ENCODE measurements around the gene C2orf42.
A peak's percentile ranks its signal among the peaks of the same experiment; 100 is the strongest.

Gene C2orf42

DNA sequence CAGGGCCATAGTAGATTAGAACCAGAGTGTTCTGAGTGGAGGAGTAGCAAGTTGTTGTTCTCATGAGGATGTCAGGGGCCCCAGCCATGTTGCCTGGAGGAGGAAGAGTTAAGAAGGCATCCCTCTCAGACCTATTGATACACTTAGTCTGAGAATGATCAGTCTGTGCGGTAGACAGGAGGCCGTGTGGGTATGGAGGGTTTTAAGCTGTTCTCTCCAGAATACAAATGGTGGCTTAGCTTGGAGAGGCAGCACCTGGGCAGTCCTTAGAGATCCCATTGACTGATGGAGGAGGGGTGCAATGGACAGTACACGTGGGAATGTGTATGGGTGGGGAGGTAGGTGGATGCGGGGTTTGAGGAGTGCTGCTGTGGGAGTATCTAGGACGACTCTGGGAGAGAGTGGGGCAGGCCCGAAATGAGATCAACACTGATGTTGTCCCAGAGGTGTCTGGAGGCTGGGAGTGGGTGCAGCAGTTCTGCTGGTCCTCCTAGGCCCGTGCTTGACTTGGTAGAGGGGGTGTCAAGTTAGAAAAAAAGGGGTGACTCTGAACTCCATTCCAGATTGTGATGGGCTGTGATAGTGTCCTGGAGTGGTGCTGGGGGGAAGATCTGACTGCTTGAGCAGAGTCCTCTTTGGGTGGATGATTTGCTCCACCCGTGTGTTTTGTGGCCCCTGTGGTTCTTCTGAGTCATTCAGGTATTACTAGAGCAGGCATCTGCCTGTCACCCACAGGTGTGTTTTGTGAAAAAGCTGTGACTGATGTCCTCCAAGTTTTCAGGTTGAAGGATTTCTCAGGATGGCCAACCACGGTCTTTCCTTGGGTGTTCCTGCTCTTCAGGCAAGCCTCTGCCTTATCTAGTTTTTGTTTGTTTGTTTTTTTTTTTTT is 44.7 kb downstream of the C2orf42 start:
- in situ Hi-C loops (cut with MboI; ENCODE audit: low sequenced_read_pairs, unreplicated experiment) = loop anchor here (10.0 kb wide), 1 partner anchor 231 kb away; the partner anchor contains the start of gene MXD1
- no peak for DNase-seq (ENCODE audit: low spot score)
- TF ChIP-seq, protein P1, sequence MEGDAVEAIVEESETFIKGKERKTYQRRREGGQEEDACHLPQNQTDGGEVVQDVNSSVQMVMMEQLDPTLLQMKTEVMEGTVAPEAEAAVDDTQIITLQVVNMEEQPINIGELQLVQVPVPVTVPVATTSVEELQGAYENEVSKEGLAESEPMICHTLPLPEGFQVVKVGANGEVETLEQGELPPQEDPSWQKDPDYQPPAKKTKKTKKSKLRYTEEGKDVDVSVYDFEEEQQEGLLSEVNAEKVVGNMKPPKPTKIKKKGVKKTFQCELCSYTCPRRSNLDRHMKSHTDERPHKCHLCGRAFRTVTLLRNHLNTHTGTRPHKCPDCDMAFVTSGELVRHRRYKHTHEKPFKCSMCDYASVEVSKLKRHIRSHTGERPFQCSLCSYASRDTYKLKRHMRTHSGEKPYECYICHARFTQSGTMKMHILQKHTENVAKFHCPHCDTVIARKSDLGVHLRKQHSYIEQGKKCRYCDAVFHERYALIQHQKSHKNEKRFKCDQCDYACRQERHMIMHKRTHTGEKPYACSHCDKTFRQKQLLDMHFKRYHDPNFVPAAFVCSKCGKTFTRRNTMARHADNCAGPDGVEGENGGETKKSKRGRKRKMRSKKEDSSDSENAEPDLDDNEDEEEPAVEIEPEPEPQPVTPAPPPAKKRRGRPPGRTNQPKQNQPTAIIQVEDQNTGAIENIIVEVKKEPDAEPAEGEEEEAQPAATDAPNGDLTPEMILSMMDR (IDR thresholded peaks at IDR 0.05; ENCODE audit: borderline replicate concordance, control extremely low read depth, extremely low read depth, insufficient read depth, missing control alignments) = no peak

- no peak for DNase-seq (ENCODE audit: low spot score)
- TF ChIP-seq, protein P1 (IDR thresholded peaks at IDR 0.05; ENCODE audit: borderline replicate concordance, control extremely low read depth, extremely low read depth, insufficient read depth, missing control alignments) = no peak
- in situ Hi-C loops (cut with MboI; ENCODE audit: low sequenced_read_pairs, unreplicated experiment) = loop anchor here (10.0 kb wide), 1 partner anchor 230 kb away; the partner anchor contains the start of gene MXD1
These were observed 45.7 kb downstream of the C2orf42 start for GRCh38 chr2:70145144-70145490.

- in situ Hi-C loops (cut with MboI; ENCODE audit: low sequenced_read_pairs, unreplicated experiment) = loop anchor here (10.0 kb wide), 1 partner anchor 230 kb away; the partner anchor contains the start of gene MXD1
- no peak for DNase-seq (ENCODE audit: low spot score)
- TF ChIP-seq, protein P1 (IDR thresholded peaks at IDR 0.05; ENCODE audit: borderline replicate concordance, control extremely low read depth, extremely low read depth, insufficient read depth, missing control alignments) = no peak
These were observed 46.2 kb downstream of the C2orf42 start for GRCh38 chr2:70144443-70145143.

DNA sequence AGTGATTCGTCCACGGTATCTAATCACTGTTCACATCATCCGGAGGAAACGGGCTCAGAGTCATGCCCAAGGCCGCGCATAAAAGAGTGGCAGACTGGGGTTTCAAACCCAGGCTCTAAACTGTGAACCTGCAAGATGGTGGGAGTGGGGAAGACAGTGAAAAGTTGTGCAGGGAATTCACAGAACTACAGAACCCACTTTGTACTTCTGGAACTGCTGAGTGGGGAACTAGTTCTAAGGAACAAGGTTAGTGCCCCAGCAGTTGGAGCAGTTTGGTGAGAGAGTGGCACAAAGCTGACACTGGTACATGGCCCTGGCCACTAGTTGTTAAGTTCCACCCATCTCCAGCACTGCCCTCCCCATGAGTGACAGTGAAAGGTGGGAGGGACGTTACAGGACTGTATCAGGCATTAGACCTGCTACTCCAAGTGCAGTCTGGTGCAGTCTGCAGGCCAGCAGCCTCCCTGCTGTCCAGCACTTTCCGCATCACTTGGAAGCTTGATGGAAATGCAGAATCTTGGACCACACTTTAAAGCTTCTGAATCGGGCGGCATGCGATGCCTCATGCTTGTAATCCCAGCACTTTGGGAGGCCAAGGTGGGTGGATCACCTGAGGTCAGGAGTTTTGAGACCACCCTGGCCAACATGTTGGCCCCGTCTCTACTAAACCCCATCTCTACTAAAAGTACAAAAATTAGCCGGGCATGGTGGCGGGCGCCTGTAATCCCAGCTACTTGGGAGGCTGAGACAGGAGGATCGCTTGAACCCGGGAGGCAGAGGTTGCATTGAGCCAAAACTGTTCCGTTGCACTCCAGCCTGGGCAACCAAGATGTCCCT is 47.3 kb downstream of the C2orf42 start:
- no peak for DNase-seq (ENCODE audit: low spot score)
- in situ Hi-C loops (cut with MboI; ENCODE audit: low sequenced_read_pairs, unreplicated experiment) = loop anchor here (10.0 kb wide), 1 partner anchor 229 kb away; the partner anchor contains the start of gene MXD1
- TF ChIP-seq, protein P1 (IDR thresholded peaks at IDR 0.05; ENCODE audit: borderline replicate concordance, control extremely low read depth, extremely low read depth, insufficient read depth, missing control alignments) = no peak

DNA sequence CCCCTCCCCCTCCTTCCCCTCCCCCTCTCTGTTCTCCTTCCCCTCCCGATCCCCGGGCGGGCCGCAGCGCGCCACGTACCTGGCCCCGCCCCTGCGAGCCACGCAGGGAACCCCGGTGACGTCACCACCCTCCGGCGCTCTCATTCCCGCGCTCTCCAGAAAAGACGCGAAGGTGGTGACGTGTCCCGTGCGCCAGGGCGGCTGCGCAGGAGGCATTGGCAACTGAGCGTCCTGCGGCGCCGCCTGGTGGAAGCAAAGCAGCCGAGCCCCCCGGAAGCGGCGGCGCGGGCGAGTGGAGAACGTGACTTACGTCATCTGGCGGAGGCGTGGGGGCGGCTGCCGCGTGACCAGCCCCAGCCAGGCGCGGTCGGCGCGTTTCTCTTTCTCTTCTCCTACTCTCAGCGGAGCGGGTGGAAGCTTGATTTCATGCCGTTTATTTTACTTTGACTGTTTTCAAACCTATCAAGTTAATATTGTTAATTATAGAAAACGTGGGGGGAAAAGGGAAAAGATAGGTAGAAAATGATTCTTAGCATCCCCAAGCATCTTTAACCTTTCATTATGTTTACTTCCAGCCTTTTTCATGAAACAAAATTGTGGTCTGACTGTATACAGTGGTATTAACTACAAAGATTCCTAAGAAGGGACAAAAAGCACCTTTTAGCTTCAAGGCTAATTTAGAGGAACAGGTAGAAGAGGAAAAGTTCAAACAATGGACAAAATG is 48.1 kb downstream of the C2orf42 start:
- TF ChIP-seq, protein P1 (IDR thresholded peaks at IDR 0.05; ENCODE audit: borderline replicate concordance, control extremely low read depth, extremely low read depth, insufficient read depth, missing control alignments) = peak; percentile 99
- in situ Hi-C loops (cut with MboI; ENCODE audit: low sequenced_read_pairs, unreplicated experiment) = loop anchor here (10.0 kb wide), 1 partner anchor 228 kb away; the partner anchor contains the start of gene MXD1
- peak; percentile 97 for DNase-seq (ENCODE audit: low spot score)

Data from GM13976 (cell line).